Endothelial cell of umbilical vein (primary cell): ENCODE measurements around the gene LRIG1. TPM values are rescaled to one million over a fixed set of nuclear protein-coding genes. Genes with fewer than 3 reads are reported as not detected.
A peak's percentile ranks its signal among the peaks of the same experiment; 100 is the strongest.

Experiments
- BruUV-seq: library from RNA; stranded (reverse); fragments of 400-500 nt; replicated peaks from 2 replicates; lab custom pipeline; 2021; lab: Mats Ljungman, UMichigan
- CTCF ChIA-PET: fragments of 300-600, 350-600 bp; sonication (Branson Sonifier 250); formaldehyde crosslinking; loops from one replicate; lab custom pipeline; 2021; ENCODE audit warnings: antibody characterized with exemption, inconsistent platforms; lab: Charles Lee
- POLR2A ChIA-PET: fragments of 300-600, 350-600 bp; sonication (Branson Sonifier 250); formaldehyde crosslinking; loops from one replicate; lab custom pipeline; 2021; ENCODE audit warnings: antibody characterized with exemption, inconsistent platforms; lab: Charles Lee
- DNase-seq: peaks from one replicate; pipeline ENCODE4 v3.0.0-alpha.2; 2011; ENCODE audit warnings: low read depth, low spot score
- FAIRE-seq: peaks from 2 replicates; lab custom pipeline; 2011; peaks lifted over from hg19 to GRCh38; lab: Jason Lieb, UNC
- H2AFZ ChIP-seq: 2 replicates; pipeline ENCODE4 v1.6.0; 2012; ENCODE audit warnings: low read depth, low read length, control low read depth, inconsistent platforms
- H3K27ac ChIP-seq: 2 replicates; pipeline ENCODE4 v1.5.1; 2011; ENCODE audit warnings: low read depth, mild to moderate bottlenecking, control low read depth, low read length, moderate library complexity; ENCODE audit not compliant: insufficient read depth
- H3K27me3 ChIP-seq, 2 experiments: 2 replicates each; pipeline versions ENCODE4 v1.6.0 to v1.6.1; 2011; ENCODE audit warnings: low read length in 2 of 2, mixed read lengths in 1 of 2; ENCODE audit not compliant: control insufficient read depth in 2 of 2, insufficient read depth in 2 of 2
- H3K36me3 ChIP-seq, 2 experiments: 2 replicates in 1 of 2; 3 replicates in 1 of 2; pipeline ENCODE4 v1.5.1; 2011; ENCODE audit warnings: low read length in 2 of 2, mild to moderate bottlenecking in 1 of 2, moderate library complexity in 1 of 2; ENCODE audit not compliant: control insufficient read depth in 2 of 2, insufficient read depth in 2 of 2; ENCODE audit errors: extremely low read depth in 1 of 2
- H3K4me1 ChIP-seq: 3 replicates; pipeline ENCODE4 v1.5.1; 2011; ENCODE audit warnings: mild to moderate bottlenecking, low read length; ENCODE audit not compliant: control insufficient read depth, insufficient read depth; ENCODE audit errors: extremely low read depth
- H3K4me2 ChIP-seq: 2 replicates; pipeline ENCODE4 v1.6.1; 2011; ENCODE audit warnings: low read length, control low read depth, mixed read lengths; ENCODE audit not compliant: insufficient read depth
- H3K4me3 ChIP-seq, 3 experiments: fragments of 200-600 bp in 1 of 3; sonication (generic), shearing (Covaris generic) in 1 of 3; replicated peaks in 1 of 3; 2 replicates each; pipeline ENCODE4 v1.5.1; 2011 to 2016; ENCODE audit warnings: control low read depth in 3 of 3, low read length in 3 of 3, mild to moderate bottlenecking in 2 of 3, inconsistent platforms in 1 of 3, low read depth in 1 of 3, moderate library complexity in 1 of 3; ENCODE audit not compliant: insufficient read depth in 1 of 3
- H3K79me2 ChIP-seq: 2 replicates; pipeline ENCODE4 v1.6.0; 2012; ENCODE audit warnings: low read length, inconsistent platforms; ENCODE audit not compliant: control insufficient read depth, insufficient read depth
- H3K9ac ChIP-seq: replicated peaks from 2 replicates; pipeline ENCODE3; 2011; ENCODE audit warnings: low read length, control low read depth; ENCODE audit not compliant: insufficient read depth; ENCODE audit errors: extremely low read depth
- H3K9me1 ChIP-seq: replicated peaks from 3 replicates; pipeline ENCODE4 v1.6.0; 2011; ENCODE audit warnings: mild to moderate bottlenecking, low read length; ENCODE audit not compliant: control insufficient read depth, insufficient read depth; ENCODE audit errors: extremely low read depth
- H3K9me3 ChIP-seq: replicated peaks from 2 replicates; pipeline ENCODE4 v1.5.1; 2012; ENCODE audit warnings: low read length, inconsistent platforms; ENCODE audit not compliant: control insufficient read depth, insufficient read depth
- H4K20me1 ChIP-seq: replicated peaks from 2 replicates; pipeline ENCODE3; 2011; ENCODE audit warnings: mild to moderate bottlenecking, low read length; ENCODE audit not compliant: control insufficient read depth, insufficient read depth; ENCODE audit errors: extremely low read depth
- CTCF ChIP-seq, 2 donors: IDR thresholded peaks; 1 replicate in 1 of 2; 2 replicates in 1 of 2; pipeline ENCODE4 v1.5.1; 2011; ENCODE audit warnings: low read length in 2 of 2, mild to moderate bottlenecking in 2 of 2, moderate library complexity in 2 of 2, control low read depth in 1 of 2, inconsistent platforms in 1 of 2, low read depth in 1 of 2; ENCODE audit not compliant: insufficient read depth in 1 of 2; ENCODE audit errors: extremely low read depth in 1 of 2
- EZH2 ChIP-seq: IDR thresholded peaks from 2 replicates; pipeline ENCODE4 v1.6.1; 2012; ENCODE audit warnings: borderline replicate concordance, low read depth, mild to moderate bottlenecking, moderate library complexity, low read length, inconsistent platforms; ENCODE audit not compliant: severe bottlenecking
- FOS ChIP-seq: IDR thresholded peaks from 2 replicates; pipeline ENCODE4 v1.6.1; 2011; ENCODE audit warnings: mild to moderate bottlenecking, low read length, moderate library complexity, borderline replicate concordance; ENCODE audit not compliant: insufficient read depth
- GATA2 ChIP-seq: IDR thresholded peaks from 2 replicates; pipeline ENCODE4 v1.7.0; 2011; ENCODE audit warnings: low read depth, mild to moderate bottlenecking, moderate library complexity, mixed read lengths, low read length; ENCODE audit not compliant: insufficient read length, insufficient read depth
- JUN ChIP-seq: IDR thresholded peaks from 2 replicates; pipeline ENCODE4 v1.6.1; 2011; ENCODE audit warnings: borderline replicate concordance, low read depth; ENCODE audit not compliant: insufficient read length, insufficient read depth
- MYC ChIP-seq: IDR thresholded peaks from one replicate; pipeline ENCODE4 v1.6.1; 2011; ENCODE audit warnings: mild to moderate bottlenecking, low read depth, low read length
- POLR2A ChIP-seq: IDR thresholded peaks from 2 replicates; pipeline ENCODE4 v1.6.1; 2012; ENCODE audit warnings: low read depth, mild to moderate bottlenecking, control low read depth, low read length
- POLR2AphosphoS5 ChIP-seq: IDR thresholded peaks from 2 replicates; pipeline ENCODE4 v1.6.1; 2012; ENCODE audit warnings: low read depth, mild to moderate bottlenecking, control low read depth, low read length, moderate library complexity; ENCODE audit not compliant: insufficient read depth
- dilution Hi-C: fragments of 300-500 bp; cut with MboI; formaldehyde crosslinking; loops from one replicate; pipeline ENCODE4 v1.15.0; 2019; ENCODE audit warnings: low sequenced_read_pairs; ENCODE audit not compliant: extremely low pct_ligation_motif_present
- intact Hi-C: fragments of 100-400 bp; cut with micrococcal nuclease; formaldehyde crosslinking; loops from one replicate; pipeline ENCODE4 v1.10.0; 2022
- polyA plus RNA-seq, 4 experiments: library from polyadenylated mRNA; depleted of rRNA in 3 of 4; stranded (reverse) in 3 of 4; unstranded in 1 of 4; fragments of >200 nt; gene quantifications; 2 replicates each; pipeline versions ENCODE4 v1.2.1 to v1.2.3, GENCODE V29; 2011 to 2012; ENCODE audit warnings: missing spikeins in 1 of 4
- total RNA-seq: library from RNA; stranded (reverse); gene quantifications from 2 replicates; pipeline ENCODE4 v1.2.3, GENCODE V29; 2021
- TF ChIP-seq, protein P1 (sequence below): IDR thresholded peaks from 2 replicates; pipeline ENCODE4 v1.6.1; 2011; ENCODE audit not compliant: insufficient read depth, insufficient read length

LRIG1 gene
- total and polyA plus RNA-seq, 2 donors (not counting 3 experiments of a cell fraction or from before 2014, with no cell fraction given) = 50.3 to 52.2 TPM

DNA sequence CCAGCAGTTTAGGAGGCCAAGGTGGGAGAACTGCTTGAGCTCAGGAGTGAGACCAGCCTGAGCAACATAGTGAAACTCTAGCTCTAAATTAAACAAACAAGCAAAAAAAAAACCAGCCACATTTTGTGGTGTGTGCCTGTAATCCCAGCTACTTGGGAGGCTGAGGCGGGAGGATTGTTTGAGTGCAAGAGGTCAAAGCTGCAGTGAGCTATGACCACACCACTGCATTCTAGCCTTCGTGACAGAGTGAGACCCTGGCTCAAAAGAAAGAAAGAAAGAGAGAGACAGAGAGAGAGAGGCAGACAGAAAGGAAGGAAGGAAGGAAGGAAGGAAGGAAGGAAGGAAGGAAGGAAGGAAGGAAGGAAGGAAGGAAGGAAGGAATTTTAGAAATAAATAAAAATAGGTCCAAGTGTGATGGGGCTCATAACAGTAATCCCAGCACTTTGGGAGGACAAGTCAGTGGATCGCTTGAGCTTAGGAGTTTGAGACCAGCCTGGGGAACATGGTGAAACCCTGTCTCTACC, 38.7 kb upstream of the LRIG1 start:
- Histone ChIP-seq H4K20me1 (no peaks in the 10 kb centered on the region), H3K9ac (no peak overlapping the region), H3K36me3 (no peaks in the 10 kb centered on the region), H3K4me3 (no peak overlapping the region), H3K79me2 (no peaks in the 10 kb centered on the region), H3K27me3 (no peaks in the 10 kb centered on the region), H3K4me2 (no peak overlapping the region), H3K9me1 (no peaks in the 10 kb centered on the region), H3K4me1 (no peaks in the 10 kb centered on the region), H2AFZ (no peak overlapping the region), H3K9me3 (no peaks in the 10 kb centered on the region), H3K27ac (no peak overlapping the region)
- DNase-seq = no peak
- dilution Hi-C loops = no loop called here
- ChIA-PET CTCF (no interaction called here), POLR2A (no interaction called here)
- intact Hi-C loops = no loop called here
- BruUV-seq = no TSS peak
- TF ChIP-seq, protein P1, sequence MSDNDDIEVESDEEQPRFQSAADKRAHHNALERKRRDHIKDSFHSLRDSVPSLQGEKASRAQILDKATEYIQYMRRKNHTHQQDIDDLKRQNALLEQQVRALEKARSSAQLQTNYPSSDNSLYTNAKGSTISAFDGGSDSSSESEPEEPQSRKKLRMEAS = no peak
- TF ChIP-seq FOS (no peak), POLR2A (no peak)
- FAIRE-seq = peak; percentile 50

DNA sequence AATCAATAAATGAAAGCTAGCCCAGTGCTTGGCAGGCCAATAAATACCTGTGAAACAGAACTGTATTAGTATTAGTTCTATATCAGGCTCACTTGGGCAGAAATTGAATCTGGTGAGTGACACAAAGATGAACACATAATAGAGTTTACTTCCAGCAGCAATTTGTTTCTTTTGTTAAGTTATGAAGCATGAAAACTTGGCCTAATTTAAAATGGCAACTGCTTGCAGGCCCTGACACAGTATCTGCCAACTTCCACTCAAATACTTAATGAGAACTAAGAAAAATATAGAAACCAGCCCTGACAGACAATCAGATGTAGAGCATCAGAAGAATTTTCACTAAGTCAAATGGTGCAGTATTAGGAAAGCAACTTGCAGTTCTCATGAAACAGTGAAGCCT, 37.6 kb upstream of the LRIG1 start:
- dilution Hi-C loops = no loop called here
- CTCF ChIA-PET = interaction anchor here (0.6 kb wide), 1 partner anchor 41 kb away, joined by 3 read pairs; no protein-coding TSS in a partner anchor
- no peak for DNase-seq

More for the DNA sequence above, 37.6 kb upstream of the LRIG1 start:
- Histone ChIP-seq H3K9me3 (no peaks in the 10 kb centered on the region), H3K9me1 (no peaks in the 10 kb centered on the region), H3K4me1 (no peaks in the 10 kb centered on the region), H3K9ac (no peak overlapping the region), H3K27ac (no peak overlapping the region), H3K4me3 (no peak overlapping the region), H2AFZ (no peak overlapping the region), H3K79me2 (no peaks in the 10 kb centered on the region), H3K27me3 (no peaks in the 10 kb centered on the region), H4K20me1 (no peaks in the 10 kb centered on the region), H3K4me2 (no peak overlapping the region), H3K36me3 (no peaks in the 10 kb centered on the region)
- no peak for FAIRE-seq
- POLR2A ChIA-PET = no interaction called here
- no TSS peak for BruUV-seq
- no peak for TF ChIP-seq FOS
- TF ChIP-seq, protein P1 = no peak
- TF ChIP-seq MYC = no peak
- no peak for TF ChIP-seq EZH2
- no peak for TF ChIP-seq GATA2
- TF ChIP-seq JUN = no peak
- no peak for TF ChIP-seq POLR2A
- no peak for TF ChIP-seq POLR2AphosphoS5
- no peak for TF ChIP-seq CTCF (IDR thresholded peaks at IDR 0.05; ENCODE audit: extremely low read depth in 1 of 2, insufficient read depth in 1 of 2, low read depth in 1 of 2, low read length in 2 of 2)
- intact Hi-C loops = no loop called here
